ENCODE results near the gene ARSG. TPM values are rescaled to one million over a fixed set of nuclear protein-coding genes. Genes with fewer than 3 reads are reported as not detected.

ARSG gene
- total and polyA plus RNA-seq, 9 of the 15 experiments (the other 6 are each of a cell fraction or from before 2014, with no cell fraction given) = 1.0 to 5.6 (median 1.8) TPM

- Histone ChIP-seq H4K20me1 (replicated peaks; ENCODE audit: control insufficient read depth, insufficient read depth, low read length) (no peaks in the 10 kb centered on the region), H3K4me2 (ENCODE audit: insufficient read depth, low read length) (no peak overlapping the region), H3K9ac (ENCODE audit: insufficient read depth in 1 of 2, low read depth in 2 of 2, low read length in 2 of 2) (no peak overlapping the region), H3K4me1 (replicated peaks in 1 of 2; ENCODE audit: control insufficient read depth in 2 of 2, insufficient read depth in 2 of 2, low read length in 2 of 2) (0 out of 5 replicates have a peak, but pooled peaks cover 0 to 4% of the 10 kb centered on the region in 2 experiments), H3K4me3 (no peak overlapping the region), H3K27ac (ENCODE audit: extremely low read depth, low read depth, low read length) (no peak overlapping the region), H3K9me3 (replicated peaks; ENCODE audit: control insufficient read depth, insufficient read depth, low read depth, low read length) (no peaks in the 10 kb centered on the region), H2AFZ (ENCODE audit: low read depth, low read length) (no peak overlapping the region), H3K79me2 (ENCODE audit: control insufficient read depth, insufficient read depth, low read length) (no peaks in the 10 kb centered on the region), H3K27me3 (ENCODE audit: control insufficient read depth in 2 of 2, insufficient read depth in 2 of 2, low read length in 2 of 2) (peaks cover 14 to 53% of the 10 kb centered on the region in 2 experiments; a peak in 3 of 5 replicates), H3K9me1 (ENCODE audit: control insufficient read depth, insufficient read depth, low read length) (no peaks in the 10 kb centered on the region), H3K36me3 (ENCODE audit: control insufficient read depth, insufficient read depth, low read length) (no peaks in the 10 kb centered on the region)
- intact Hi-C loops (cut with micrococcal nuclease) = loop anchor here (10.0 kb wide), 1 partner anchor 130 kb away; no protein-coding TSS in a partner anchor
- FAIRE-seq = no peak
- CTCF ChIA-PET (ENCODE audit: low intra/inter-chr PET ratio) = no interaction called here
- DNase-seq (ENCODE audit: extremely low read depth in 1 of 4, low spot score in 3 of 4) = no peak
- WGBS (ENCODE audit: insufficient coverage, low coverage, missing lambda C conversion rate) = 4% methylated on average over 12 of the region's 12 CpGs
- BruUV-seq (replicated peaks) = no TSS peak
- 0 out of 2 replicates have a peak, but pooled peaks have one; percentile 16 for TF ChIP-seq BCOR (IDR thresholded peaks at IDR 0.05)
- TF ChIP-seq RBM25 (IDR thresholded peaks at IDR 0.05; ENCODE audit: low read depth, low read length, severe bottlenecking) = peak; percentile 38
- TF ChIP-seq L3MBTL2 (IDR thresholded peaks at IDR 0.05) = no peak
- POLR2A ChIA-PET = no interaction called here
- no peak for ATAC-seq
- in situ Hi-C loops (cut with MboI) = no loop called here
Observed at GRCh38 chr17:68394608-68395331, 103.5 kb downstream of the ARSG start.
